Activated CD4-positive, alpha-beta T cell treated with anti-CD3 and anti-CD28 coated beads, Interleukin-2, amount 50 U/mL, for 48 hours (primary cell): Measurements from ENCODE around the gene PRKG1.
"Not testable (repeated sequence)": the region's sequence is repeated elsewhere in the genome, so short reads cannot be mapped to it uniquely, and the experiment has no call there.

Source experiments
- DNase-seq, 2 experiments: peaks; one replicate each; pipeline ENCODE4 v3.0.0-alpha.2; 2020

PRKG1 gene

DNA sequence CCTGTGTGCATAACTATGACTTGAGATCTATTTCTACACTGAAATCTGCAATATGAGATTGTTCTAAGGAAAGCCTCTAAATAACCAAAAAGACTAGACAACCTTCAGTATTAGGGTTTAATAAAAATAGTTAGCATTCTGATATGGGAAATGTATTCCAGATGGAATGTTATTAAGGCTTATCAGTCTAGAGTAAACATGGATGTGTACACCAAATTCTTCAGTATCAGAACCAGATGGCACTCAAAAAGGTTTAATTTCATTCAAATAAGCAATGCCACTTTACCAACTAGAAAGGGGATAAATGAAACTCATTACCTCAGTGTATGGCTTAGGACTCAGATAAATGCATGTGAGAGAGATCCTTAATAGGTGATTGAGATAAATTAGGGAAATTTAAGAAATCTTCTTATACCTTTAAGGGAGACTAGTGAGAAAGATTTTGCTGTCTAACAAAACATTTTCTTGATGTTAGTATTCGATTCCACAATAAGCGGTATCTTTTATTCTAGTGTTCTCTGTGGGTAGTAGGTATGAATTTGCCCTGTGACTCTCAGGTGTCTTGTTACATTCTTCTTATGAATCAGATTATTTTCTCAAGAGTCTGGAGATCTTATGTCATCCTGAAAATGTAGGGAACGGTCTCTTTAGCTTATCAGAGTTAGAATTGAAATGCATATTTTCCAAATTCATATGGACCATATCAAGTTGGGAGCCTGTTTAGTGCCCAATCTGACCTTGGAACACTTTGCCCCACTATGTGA is 159.2 kb downstream of the PRKG1 start:
- no peak for DNase-seq

DNA sequence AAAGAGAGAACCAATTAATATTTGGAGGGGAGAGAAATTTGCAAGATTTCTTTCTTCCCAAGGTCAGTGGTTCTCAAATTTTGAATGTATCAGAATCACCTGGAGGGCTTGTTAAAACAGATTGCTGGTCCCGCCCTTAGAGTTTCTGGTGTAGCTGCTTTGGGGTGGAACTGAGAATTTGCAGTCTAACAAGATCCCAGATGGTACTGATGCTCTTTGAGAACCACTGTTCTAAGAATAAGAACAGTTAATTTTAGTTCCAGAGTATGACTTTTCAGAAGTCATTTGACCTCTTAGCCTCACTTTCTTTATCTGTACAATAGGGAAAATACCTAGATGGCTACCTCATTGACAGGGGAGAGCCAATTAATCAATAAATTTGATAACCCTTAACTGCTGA is 161.6 kb downstream of the PRKG1 start:
- no peak for DNase-seq

DNA sequence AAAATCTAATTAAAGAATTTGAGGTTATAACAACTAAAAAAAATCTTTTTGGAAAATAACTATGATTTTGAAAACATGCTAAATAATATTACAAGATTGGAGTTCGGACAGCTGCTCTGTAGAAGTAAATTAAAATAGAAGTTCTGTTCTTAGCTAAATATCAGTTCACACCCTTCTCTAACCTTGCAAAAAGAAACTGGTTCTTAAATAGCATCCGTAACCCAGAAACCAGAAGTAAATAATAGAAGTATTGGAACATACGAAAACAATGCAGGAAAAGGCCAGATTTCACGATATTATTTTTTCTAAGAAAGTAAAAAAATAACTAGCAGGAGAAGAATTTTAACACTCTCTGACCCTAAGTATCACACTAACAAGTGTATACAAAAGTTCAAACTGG is 164.7 kb downstream of the PRKG1 start:
- no peak for DNase-seq

DNA sequence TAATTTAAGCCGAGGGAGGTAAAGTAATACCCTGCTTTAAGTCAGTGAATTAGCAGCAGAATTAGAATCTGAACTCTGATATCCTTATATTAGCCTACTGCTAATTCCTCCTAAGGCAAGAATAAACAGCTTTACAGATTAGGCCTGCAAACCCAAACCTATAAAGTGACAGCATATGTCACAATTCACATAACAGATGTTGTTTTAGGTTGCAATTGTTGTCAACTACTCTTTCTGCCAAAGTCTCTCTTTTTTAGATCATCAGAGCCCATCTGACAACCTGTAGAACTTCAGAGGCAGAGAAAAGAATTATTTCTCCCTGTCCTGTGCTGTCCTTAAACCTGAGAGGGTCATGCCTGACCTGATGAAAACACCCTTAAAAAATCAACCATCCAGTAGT is 167.2 kb downstream of the PRKG1 start:
- DNase-seq: no peak

DNA sequence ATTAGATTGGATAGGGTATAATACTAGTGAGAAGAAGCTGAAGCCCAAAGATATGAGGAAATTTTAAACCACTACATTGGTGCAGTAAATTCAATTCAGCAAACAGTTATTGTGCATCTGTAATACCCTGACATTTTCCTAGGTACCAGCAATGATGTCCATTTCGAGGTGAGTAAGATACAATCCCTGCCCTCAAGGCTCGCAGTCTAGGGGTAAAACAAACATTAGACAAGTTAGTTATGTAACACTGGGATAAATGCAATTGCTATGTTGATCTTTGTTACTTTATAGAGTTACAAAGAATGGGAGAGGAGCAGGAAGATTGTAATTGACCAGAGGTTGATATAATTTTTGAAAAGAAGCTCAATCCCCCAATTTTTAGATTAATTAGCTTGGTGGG is 168.1 kb downstream of the PRKG1 start:
- DNase-seq: no peak

DNA sequence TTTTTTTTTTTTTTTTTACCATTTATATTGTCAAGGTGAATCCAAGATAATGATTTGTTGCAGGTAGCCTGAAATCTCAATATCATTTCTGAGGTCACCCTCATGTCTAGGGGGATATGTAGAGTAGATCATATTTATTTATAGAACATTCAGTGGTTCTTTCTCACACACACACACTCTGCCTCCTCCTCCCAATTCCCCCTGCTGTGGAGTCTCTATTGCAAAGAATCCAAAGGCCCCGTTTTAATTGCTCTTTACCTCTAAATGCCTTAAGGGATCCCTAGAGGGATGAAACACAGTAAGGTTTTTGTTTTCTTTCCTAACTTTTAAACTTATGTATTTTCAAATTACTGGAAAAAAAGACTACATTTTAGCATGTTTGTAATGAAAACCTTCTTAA is 170.0 kb downstream of the PRKG1 start:
- DNase-seq: no peak

DNA sequence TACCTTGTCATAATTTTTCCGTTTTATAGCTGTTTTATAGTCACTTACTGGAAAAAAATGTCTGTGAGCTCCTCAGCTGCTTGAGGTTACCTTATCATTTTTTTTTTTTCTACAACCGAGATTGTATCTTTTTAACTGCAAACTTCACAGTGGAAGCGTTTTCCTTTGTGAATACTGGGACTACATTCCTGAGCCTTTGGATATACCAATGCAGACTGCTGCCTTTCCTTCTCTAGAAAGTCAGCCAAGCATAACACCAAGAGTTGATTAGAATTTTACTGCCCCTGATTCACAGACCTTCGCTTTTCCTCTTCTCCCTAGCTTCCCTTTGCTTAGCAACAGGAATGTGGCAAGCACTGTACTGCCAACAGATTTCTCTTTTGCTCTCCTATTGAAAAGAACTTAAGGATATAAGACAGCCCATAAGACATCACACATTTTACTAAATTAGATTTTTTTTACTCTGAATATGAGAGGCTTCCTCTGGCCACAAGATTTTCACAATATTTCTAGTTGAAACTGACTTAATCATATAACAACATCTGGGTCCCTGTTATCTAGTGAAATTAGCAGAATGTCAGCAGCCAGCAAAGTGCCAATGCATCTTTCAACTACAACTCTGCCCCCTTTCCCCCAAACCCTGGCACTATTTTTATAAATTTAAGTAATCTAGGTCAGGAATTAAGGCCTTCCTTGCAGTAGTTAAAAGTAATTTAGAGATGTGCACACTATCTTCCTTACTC is 170.6 kb downstream of the PRKG1 start:
- no peak for DNase-seq

DNA sequence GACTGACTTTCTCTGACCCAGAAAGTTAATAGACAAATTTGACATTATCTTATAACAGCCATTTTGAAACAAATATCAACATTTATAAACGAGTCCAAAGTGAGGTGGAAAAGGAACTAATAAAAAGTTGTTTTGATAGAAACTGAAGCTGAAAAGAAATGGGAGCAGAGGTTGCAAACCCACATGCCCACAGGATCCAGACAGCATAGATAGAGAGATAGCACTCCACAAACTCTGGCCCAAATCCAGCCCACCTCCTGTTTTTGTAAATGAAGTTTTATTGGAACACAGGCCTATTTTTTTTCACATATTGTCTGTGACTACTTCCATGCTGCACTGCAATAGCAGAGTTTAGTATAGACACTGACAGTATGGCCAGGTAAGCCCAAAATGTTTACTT is 171.9 kb downstream of the PRKG1 start:
- DNase-seq: no peak

DNA sequence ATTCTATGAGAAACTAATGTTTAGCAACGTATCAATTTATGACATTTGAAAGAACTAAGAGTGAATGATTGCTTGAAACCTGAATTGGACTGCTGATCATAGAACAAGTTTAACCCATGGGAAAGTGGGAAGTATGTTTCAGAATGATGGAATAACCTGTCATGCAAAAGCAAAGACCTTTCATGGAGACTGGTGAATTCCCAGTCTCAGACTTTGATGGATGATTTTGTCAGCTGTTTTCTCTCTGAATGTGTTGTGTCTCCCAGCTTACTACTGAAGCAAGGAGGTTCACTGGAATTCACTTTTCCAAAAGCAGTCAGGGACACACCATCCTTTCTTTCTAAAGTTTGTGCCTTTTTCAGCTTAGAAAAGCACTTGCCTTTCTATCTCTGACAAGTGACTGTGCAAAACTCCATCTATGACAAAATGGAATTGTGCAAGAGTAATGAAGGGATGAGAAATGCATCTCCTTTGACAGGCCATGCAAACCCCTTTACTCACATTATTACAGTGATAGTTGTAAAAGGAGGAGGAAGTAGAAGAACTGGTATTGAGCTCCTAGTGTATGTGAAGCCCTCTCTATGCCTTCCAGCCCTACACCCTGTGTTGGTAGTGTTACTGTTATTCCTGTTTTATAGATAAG is 176.1 kb downstream of the PRKG1 start:
- DNase-seq: no peak

DNA sequence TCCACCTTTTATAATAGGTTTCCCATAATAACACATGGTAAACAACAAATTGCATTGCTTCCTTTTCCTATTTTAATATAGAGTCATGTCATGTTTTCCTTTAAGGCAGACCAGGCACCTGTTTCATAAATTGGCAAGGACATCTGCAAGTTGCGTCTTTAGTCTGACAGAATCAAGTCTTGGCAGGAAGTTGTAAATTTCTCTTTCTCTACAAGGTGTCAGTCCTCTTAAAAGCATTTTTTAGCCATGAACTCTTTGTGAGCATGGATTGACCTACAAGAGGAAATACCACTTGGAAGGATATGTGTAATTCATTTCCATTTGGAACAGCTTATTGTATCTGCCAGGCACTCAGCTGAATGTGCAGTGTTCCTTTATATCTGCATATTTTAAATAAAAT is 176.8 kb downstream of the PRKG1 start:
- no peak for DNase-seq

DNA sequence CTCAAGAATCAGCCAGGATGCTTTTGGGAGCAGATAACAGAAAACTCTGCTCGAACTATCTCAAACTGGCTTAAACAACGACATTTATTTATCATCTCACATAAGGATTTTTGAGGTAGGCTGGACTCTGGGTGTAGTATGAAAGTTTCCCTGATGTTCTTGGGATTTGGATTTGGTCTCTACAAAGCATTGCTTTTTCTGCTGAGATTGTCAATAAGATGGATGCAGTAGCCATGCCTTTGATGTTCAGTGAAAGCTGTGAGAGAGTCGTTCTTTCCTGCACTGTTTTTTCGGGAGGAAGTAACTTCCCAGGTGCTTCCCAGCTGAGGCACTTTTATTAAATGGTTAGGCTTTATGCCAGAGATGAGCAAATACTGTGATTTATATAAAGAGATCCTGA is 181.1 kb downstream of the PRKG1 start:
- no peak for DNase-seq

DNA sequence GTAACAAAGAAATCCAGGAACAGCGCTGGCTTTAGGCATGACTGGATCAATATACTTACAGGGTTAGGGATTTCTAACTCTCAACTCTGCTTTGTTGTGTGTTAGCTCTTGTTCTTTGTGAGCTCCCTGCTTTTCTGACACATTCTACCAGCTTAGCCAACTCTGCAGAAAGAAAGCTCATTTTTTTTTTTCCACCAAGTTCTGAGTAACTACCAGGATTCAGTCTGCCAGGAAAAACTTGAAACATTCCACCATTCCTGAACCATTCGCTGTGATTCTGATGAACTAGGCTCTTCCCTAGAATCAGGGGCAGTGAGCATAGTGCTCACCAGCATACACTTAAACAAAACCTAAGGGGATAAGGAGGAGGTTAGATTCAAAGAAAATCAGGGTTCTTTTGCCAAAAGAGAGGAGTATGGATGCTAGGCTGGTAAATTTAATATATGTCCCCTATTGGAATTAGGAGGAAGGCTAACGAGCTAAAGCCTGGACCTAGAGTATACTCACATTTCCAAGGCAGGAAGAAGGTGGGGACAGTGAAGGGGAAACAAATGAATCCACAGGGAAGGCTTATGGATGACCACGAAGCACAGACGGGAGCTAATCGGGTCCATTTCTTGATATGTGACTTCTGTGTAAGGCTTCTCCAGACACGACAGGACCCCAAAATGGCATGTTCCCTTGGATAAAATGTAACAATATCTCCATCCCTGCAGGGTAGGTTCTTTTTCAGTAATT is 183.4 kb downstream of the PRKG1 start:
- DNase-seq: no peak

DNA sequence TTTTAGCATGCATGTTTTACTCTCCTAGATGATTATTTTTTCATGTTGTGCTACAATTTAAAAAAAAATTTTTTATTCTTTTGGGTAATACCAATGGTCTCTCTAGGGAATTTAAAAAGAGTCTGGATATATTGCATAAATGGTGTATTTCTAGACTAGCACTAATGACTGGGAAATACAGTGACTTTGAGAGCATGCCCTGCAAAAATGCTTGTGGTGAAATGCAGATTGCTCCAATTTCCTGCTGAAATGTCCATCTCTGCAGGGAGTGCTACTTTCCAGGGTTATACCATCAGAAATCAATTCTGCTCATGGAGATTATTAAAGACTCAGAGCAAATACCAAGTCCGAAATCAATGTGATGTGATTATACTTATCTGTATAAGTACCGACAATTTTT is 186.1 kb downstream of the PRKG1 start:
- no peak for DNase-seq

DNA sequence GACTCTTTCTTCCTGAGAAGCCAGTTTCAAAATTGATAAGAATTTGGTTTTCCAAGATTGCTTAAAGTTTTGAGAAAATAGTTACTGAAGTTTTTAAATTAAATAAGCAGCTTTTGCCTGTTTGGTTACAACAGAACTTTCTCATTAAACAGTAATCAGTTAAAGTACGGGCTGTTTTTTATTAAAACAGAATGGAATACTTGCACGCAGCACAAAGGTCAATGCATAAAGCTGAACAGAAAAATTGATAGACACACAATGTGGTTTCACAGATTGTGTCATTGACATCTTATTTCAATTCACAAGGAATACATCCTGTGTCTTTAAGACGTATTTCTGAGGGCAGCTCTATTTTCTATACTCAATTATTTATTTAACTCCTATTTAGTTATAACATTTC is 192.2 kb downstream of the PRKG1 start:
- DNase-seq: no peak

DNA sequence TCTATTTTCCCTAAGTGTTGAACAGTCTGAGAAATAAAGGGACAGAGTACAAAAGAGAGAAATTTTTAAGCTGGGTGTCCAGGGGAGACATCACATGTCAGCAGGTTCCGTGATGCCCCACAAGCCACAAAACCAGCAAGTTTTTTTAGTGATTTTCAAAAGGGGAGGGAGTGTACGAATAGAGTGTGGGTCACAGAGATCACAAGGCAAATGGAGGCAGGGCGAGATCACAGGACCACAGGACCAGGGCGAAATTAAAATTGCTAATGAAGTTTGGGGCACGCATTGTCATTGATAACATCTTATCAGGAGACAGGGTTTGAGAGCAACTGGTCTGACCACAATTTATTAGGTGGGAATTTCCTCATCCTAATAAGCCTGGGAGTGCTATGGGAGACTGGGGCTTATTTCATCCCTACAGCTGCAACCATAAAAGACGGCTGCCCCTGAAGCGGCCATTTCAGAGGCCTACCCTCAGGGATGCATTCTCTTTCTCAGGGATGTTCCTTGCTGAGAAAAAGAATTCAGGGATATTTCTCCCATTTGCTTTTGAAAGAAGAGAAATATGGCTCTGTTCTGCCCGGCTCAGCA is 193.8 kb downstream of the PRKG1 start:
- not testable (repeated sequence) for DNase-seq

DNA sequence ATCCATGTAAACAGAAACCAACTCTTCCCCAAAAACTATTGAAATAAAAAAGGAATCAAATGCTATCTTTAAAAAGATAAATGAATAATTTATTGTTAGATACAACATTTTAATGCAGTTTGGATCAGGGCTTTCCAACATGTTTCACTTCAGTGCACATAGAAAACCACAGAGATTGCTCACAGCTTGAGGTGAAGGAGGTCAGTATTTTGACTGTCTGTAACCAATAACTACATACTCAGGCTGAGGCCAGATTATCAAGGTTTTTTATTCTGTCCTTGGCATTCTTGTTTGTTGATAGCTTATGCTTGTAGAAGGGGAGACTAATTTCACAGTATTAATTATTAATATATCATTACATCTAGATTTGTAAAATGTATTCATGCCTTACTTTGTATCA is 195.5 kb downstream of the PRKG1 start:
- DNase-seq: no peak

DNA sequence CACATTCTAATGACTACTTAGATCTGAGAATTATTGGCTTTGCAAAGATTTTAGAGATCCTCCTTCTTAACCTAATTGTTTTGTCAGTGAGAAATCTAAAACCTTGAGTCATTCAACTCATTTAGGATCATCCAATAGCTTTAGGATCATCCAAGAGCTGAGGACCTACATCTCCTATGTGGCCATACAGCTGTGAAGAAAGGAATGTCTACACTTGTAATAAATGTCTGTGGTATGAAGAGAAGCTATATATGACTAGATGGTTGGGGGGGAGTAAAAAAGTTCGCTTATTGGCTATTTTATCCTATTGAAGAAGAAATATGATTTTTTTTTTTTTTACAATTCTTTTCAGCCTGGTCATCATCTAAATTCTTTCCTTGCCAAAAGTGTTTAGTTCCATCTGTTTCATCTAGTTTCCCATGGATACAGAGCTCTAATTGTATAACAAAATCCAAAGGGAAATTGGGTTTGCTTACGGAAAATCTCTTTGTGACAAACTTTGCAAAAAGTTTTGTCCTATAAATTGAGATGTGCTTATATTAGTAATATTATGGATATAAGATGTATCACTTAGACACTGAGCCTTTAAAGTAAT is 196.7 kb downstream of the PRKG1 start:
- DNase-seq: no peak

DNA sequence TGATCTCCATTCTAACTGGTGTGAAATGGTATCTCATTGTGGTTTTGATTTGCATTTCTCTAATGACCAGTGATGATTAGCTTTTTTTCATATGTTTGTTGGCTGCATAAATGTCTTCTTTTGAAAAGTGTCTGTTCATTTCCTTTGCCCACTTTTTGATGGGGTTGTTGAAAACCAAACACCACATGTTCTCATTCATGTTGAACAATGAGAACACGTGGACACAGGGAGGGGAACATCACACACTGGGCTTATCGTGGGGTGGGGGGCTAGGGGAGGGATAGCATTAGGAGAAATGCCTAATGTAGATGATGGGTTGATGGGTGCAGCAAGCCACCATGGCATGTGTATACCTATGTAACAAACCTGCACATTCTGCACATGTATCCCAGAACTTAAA is 197.8 kb downstream of the PRKG1 start:
- DNase-seq: not testable (repeated sequence)

DNA sequence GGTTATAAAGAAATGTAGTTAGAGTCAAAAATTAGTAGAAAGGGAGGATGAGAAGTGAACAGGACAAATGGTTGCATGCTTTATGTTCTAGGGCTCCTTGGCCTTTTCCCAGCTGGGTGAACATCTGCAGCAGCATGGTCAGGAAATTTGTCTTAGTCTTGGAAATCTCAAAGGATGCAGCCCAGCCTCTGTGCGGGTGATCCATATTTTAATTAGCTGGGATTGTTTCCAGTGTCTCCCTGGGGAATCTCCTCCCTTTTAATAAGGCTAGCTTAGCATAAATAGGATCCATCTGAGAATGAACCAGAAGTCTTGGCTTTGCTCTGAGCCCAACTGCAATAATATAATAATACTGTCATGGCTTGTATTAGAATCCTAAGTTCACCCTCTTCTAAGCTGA is 198.3 kb downstream of the PRKG1 start:
- DNase-seq: no peak

DNA sequence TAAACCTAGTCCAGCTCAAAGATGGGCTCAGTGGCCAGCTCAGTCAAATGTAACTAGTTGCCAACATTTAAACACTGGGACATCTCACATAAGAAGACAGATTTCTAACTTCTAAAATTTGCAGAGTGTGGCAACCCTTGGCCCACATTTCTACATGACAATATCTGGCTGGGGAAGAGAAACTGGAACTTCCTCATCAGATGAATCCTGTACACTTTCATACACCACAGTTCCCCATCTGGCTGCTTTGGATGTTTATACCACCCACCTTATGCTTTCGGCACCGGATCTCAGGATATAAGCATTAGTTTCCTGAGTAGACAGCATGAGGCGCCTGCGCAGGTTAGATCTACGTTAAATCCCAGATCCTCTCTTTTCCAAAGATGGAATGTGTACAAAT is 199.3 kb downstream of the PRKG1 start:
- no peak for DNase-seq

DNA sequence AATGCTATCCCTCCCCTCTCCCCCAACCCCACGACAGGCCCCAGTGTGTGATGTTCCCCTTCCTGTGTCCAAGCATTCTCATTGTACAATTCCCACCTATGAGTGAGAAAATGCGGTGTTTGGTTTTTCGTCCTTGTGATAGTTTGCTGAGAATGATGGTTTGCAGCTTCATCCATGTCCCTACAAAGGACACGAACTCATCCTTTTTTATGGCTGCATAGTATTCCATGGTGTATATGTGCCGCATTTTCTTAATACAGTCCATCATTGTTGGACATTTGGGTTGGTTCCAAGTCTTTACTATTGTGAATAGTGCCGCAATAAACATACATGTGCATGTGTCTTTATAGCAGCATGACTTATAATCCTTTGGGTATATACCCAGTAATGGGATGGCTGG is 201.8 kb downstream of the PRKG1 start:
- DNase-seq: not testable (repeated sequence)

DNA sequence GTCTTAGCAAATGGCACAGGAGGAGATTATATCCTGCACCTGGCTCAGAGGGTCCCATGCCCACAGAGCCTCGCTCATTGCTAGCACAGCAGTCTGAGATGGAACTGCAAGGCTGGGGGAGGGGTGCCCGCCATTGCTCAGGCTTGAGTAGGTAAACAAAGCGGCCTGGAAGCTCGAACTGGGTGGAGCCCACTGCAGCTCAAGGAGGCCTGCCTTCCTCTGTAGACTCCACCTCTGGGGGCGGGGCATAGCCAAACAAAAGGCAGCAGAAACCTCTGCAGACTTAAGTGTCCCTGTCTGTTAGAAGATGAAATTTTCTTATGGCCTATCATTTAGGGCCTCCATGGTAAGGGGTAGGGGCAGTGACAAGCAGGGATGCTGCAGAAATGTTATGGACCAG is 207.1 kb downstream of the PRKG1 start:
- DNase-seq: not testable (repeated sequence)

DNA sequence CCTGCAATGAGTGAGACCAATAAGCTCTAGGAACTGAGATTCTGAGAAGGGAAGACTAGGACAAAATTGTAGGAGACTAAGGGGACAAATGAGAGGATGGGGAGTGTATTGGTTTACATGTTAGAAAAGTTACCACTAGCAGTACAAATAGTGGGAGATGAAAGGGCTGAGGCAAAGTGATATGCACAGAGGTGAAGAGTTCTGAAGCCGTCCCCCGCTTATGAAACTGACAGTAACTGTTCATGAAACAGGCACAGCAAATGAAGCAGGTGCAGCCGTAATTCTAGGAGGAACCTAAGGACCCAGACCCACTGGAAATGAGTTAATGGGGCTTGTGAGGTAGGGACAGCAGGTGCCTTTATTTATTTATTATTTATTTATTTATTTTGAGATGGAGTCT is 211.3 kb downstream of the PRKG1 start:
- DNase-seq: no peak
